ENCODE results near the gene COTL1. TPM values are rescaled to one million over a fixed set of nuclear protein-coding genes. Genes with fewer than 3 reads are reported as not detected.

COTL1 gene
- total and polyA plus RNA-seq, 9 donors: 13.8 to 46.4 (median 29.3) TPM

DNA sequence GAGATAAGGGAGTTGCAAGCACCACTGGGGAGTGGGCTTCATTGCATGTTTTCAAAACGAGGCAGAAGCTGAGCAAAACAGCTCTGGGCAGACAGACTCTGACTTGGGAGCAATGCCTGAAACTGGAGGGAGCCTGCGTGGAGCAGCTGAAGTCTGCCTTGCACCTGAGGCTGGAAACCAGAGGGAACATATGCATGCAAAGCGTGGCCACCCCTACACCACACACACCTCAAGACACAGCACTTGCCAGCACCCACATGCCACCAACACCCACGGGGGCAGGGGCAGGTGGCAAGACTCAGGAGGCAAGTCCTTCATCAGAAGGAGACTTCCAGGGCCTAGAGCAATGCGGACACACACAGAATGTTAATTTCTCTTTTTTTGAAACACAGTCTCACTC lies 45.8 kb downstream of the COTL1 start:
- WGBS, 3 donors: 80 to 84% (median 84%) methylated on average over 5 of the region's 5 CpGs

DNA sequence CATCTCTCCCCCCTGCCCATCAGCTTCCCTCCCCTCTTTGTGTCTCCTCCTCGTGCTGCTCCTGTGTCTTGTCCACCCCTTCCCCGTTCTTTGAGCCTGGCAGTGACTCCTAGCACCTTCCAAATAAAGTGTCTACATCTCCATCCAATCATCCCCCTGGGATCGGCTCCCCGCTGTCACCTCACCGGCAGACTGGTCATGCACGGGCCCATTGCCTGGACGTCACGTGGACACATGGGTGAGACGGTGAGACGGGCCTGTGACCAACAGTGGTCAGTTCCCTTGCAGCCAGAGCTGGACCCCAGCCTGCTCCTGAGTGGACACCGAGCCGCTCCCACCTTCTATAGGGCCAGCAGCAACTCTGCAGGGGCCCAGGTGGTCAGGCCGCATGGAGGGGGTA lies 46.4 kb downstream of the COTL1 start:
- H3K27ac ChIP-seq: no peak overlapping the region
- DNase-seq: no peak
- H3K27me3 ChIP-seq: no peaks in the 10 kb centered on the region
- intact Hi-C loops (cut with DNase I): no loop called here
- H3K4me1 ChIP-seq (ENCODE audit: insufficient read depth): no peaks in the 10 kb centered on the region
- TF ChIP-seq EP300 (IDR thresholded peaks at IDR 0.05) (no peak), POLR2A (IDR thresholded peaks at IDR 0.05) (no peak)
- TF ChIP-seq, protein P1, sequence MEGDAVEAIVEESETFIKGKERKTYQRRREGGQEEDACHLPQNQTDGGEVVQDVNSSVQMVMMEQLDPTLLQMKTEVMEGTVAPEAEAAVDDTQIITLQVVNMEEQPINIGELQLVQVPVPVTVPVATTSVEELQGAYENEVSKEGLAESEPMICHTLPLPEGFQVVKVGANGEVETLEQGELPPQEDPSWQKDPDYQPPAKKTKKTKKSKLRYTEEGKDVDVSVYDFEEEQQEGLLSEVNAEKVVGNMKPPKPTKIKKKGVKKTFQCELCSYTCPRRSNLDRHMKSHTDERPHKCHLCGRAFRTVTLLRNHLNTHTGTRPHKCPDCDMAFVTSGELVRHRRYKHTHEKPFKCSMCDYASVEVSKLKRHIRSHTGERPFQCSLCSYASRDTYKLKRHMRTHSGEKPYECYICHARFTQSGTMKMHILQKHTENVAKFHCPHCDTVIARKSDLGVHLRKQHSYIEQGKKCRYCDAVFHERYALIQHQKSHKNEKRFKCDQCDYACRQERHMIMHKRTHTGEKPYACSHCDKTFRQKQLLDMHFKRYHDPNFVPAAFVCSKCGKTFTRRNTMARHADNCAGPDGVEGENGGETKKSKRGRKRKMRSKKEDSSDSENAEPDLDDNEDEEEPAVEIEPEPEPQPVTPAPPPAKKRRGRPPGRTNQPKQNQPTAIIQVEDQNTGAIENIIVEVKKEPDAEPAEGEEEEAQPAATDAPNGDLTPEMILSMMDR (IDR thresholded peaks at IDR 0.05): no peak
- H3K9me3 ChIP-seq: no peaks in the 10 kb centered on the region
- H3K4me3 ChIP-seq: no peak overlapping the region
- WGBS, 3 donors: 94 to 98% (median 97%) methylated on average over 12 to 13 of the region's 13 CpGs
- no peaks in the 10 kb centered on the region for H3K36me3 ChIP-seq

More for the DNA sequence above, 45.8 kb downstream of the COTL1 start:
- Histone ChIP-seq H3K4me1 (ENCODE audit: insufficient read depth) (no peaks in the 10 kb centered on the region), H3K27ac (no peak overlapping the region), H3K27me3 (no peaks in the 10 kb centered on the region), H3K36me3 (no peaks in the 10 kb centered on the region), H3K4me3 (no peak overlapping the region), H3K9me3 (no peaks in the 10 kb centered on the region)
- no peak for DNase-seq
- no peak for TF ChIP-seq EP300 (IDR thresholded peaks at IDR 0.05)
- TF ChIP-seq POLR2A (IDR thresholded peaks at IDR 0.05): no peak
- TF ChIP-seq, protein P1 (IDR thresholded peaks at IDR 0.05): no peak
- intact Hi-C loops (cut with DNase I): no loop called here

DNA sequence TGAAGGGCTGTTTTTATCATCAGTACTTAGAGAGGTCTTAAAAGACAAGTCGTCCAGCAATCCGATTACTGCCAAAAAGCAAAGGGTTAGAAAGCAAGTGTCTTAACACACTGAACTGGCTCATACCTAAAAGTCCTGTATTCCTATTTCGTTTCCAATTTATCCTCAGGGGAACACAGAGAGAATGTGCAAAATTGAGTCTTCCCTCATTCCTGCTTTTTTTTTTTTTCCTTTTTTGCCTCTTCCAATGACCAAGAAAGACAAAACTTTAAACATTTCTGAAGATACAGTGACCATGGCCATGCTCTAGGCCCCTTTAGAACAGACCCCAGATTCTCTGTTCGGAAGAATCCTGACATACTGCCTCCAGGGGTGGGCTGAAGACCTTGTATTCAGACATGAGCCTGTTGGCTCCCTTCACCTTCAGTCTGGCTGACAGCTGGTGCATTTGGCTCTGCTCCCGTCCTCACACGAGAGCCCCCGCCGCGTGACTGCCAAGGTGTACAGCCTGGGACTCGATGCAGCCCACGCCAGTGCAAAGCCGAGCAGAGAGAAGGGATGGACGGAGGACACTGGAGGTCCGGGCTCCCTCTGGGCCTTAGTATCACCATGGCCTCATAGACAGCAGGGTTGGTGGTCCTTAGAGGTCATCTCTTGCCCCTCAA lies 47.0 kb downstream of the COTL1 start:
- Histone ChIP-seq H3K36me3 (no peaks in the 10 kb centered on the region), H3K4me3 (no peak overlapping the region), H3K27ac (no peak overlapping the region), H3K27me3 (no peaks in the 10 kb centered on the region), H3K9me3 (no peaks in the 10 kb centered on the region), H3K4me1 (ENCODE audit: insufficient read depth) (no peaks in the 10 kb centered on the region)
- TF ChIP-seq, protein P1 (IDR thresholded peaks at IDR 0.05): no peak
- TF ChIP-seq EP300 (IDR thresholded peaks at IDR 0.05): no peak
- no peak for TF ChIP-seq POLR2A (IDR thresholded peaks at IDR 0.05)
- DNase-seq: no peak
- 69 to 80% (median 74%) methylated on average over 14 of the region's 14 CpGs for WGBS, 3 donors
- intact Hi-C loops (cut with DNase I): no loop called here

- Histone ChIP-seq H3K27me3 (no peaks in the 10 kb centered on the region), H3K4me1 (ENCODE audit: insufficient read depth) (no peaks in the 10 kb centered on the region), H3K4me3 (no peak overlapping the region), H3K36me3 (no peaks in the 10 kb centered on the region), H3K27ac (no peak overlapping the region), H3K9me3 (no peaks in the 10 kb centered on the region)
- intact Hi-C loops (cut with DNase I): no loop called here
- TF ChIP-seq, protein P1 (IDR thresholded peaks at IDR 0.05): no peak
- TF ChIP-seq POLR2A (IDR thresholded peaks at IDR 0.05): no peak
- no peak for TF ChIP-seq EP300 (IDR thresholded peaks at IDR 0.05)
- 59 to 70% (median 67%) methylated on average over 9 of the region's 9 CpGs for WGBS, 3 donors
- DNase-seq: no peak
These were observed 48.4 kb downstream of the COTL1 start for GRCh38 chr16:84569382-84569987.

All from ovary (tissue), 9 donors.